HG03521 (cell line): ENCODE measurements around the gene RPTOR.
"Not testable (repeated sequence)": the region's sequence is repeated elsewhere in the genome, so short reads cannot be mapped to it uniquely, and the experiment has no call there.

ENCODE experiments used
- ATAC-seq: cut with Tn5 transposase; IDR thresholded peaks from one replicate; pipeline ENCODE4 v1.9.1; 2021; ENCODE audit warnings: mild to moderate bottlenecking, moderate library complexity; ENCODE audit not compliant: unreplicated experiment

Gene RPTOR

GRCh38 chr17:80513892-80514291 is 30.7 kb upstream of the RPTOR start:
- ATAC-seq = no peak

- no peak for ATAC-seq
Observed at GRCh38 chr17:80516171-80516932, 28.3 kb upstream of the RPTOR start.

GRCh38 chr17:80517641-80518040 is 27.0 kb upstream of the RPTOR start:
- ATAC-seq = no peak

GRCh38 chr17:80518392-80518791 is 26.2 kb upstream of the RPTOR start:
- no peak for ATAC-seq

- ATAC-seq = no peak
Observed at GRCh38 chr17:80519091-80519781, 25.4 kb upstream of the RPTOR start.

GRCh38 chr17:80520810-80521455 is 23.7 kb upstream of the RPTOR start:
- ATAC-seq = no peak

GRCh38 chr17:80523054-80523744 is 21.4 kb upstream of the RPTOR start:
- ATAC-seq = no peak

- no peak for ATAC-seq
Observed at GRCh38 chr17:80523956-80524712, 20.5 kb upstream of the RPTOR start.

- ATAC-seq = no peak
Observed at GRCh38 chr17:80526116-80526910, 18.3 kb upstream of the RPTOR start.

GRCh38 chr17:80527016-80527645 is 17.5 kb upstream of the RPTOR start:
- ATAC-seq = no peak

- ATAC-seq = no peak
Observed at GRCh38 chr17:80528536-80528935, 16.1 kb upstream of the RPTOR start.

- ATAC-seq = no peak
Observed at GRCh38 chr17:80529104-80529903, 15.3 kb upstream of the RPTOR start.

GRCh38 chr17:80529904-80530292 is 14.7 kb upstream of the RPTOR start:
- no peak for ATAC-seq

- no peak for ATAC-seq
Observed at GRCh38 chr17:80531400-80531799, 13.2 kb upstream of the RPTOR start.

- not testable (repeated sequence) for ATAC-seq
Observed at GRCh38 chr17:80537386-80537785, 7.3 kb upstream of the RPTOR start.

- ATAC-seq = no peak
Observed at GRCh38 chr17:80538484-80538883, 6.2 kb upstream of the RPTOR start.

GRCh38 chr17:80539022-80539641 is 5.5 kb upstream of the RPTOR start:
- ATAC-seq = no peak

- no peak for ATAC-seq
Observed at GRCh38 chr17:80545499-80545826, 825 bp downstream of the RPTOR start.
